ENCODE data around the gene ST6GAL2. TPM values are rescaled to one million over a fixed set of nuclear protein-coding genes. Genes with fewer than 3 reads are reported as not detected.

ST6GAL2 gene, protein sequence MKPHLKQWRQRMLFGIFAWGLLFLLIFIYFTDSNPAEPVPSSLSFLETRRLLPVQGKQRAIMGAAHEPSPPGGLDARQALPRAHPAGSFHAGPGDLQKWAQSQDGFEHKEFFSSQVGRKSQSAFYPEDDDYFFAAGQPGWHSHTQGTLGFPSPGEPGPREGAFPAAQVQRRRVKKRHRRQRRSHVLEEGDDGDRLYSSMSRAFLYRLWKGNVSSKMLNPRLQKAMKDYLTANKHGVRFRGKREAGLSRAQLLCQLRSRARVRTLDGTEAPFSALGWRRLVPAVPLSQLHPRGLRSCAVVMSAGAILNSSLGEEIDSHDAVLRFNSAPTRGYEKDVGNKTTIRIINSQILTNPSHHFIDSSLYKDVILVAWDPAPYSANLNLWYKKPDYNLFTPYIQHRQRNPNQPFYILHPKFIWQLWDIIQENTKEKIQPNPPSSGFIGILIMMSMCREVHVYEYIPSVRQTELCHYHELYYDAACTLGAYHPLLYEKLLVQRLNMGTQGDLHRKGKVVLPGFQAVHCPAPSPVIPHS
- total RNA-seq: 1 to 10 TPM; 1.8 to 2.9 TPM
- long read RNA-seq, partial matches to known transcripts: 0 of 2 reads
- long read RNA-seq, other reads (novel, unspliced or antisense): 1 of 2 reads

- ATAC-seq: peak; percentile 70
- intact Hi-C loops (cut with DNase I, micrococcal nuclease): no loop called here
- DNase-seq: peak; percentile 17 to 31
Observed at GRCh38 chr2:106885971-106886915, at the start of gene ST6GAL2. Gene ST6GAL2 (minus strand): TSS chr2:106886167. CDS start chr2:106843977, 42,190 bp downstream.

DNA sequence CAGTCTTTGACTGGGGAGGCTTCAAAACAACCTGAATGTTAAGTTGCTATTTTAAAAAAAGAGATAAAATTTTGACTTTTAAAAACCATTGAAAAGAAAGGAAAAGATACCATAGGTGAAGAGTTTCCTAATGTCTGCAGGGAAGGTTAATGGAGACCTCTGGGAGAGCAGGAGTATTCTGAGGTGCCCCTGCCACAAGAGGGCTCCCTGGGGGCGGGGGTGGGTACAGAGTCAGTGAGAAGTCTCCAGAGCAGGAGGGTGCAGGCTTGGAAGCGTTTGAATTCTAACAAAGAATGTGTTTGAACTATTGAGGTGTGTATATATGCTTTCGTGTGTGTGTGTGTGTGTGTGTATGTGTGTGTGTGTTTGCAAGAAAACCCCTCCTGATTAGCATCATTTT is 46.7 kb upstream of the ST6GAL2 start:
- intact Hi-C loops (cut with DNase I, micrococcal nuclease): no loop called here
- ATAC-seq (no peak), DNase-seq (no peak)

DNA sequence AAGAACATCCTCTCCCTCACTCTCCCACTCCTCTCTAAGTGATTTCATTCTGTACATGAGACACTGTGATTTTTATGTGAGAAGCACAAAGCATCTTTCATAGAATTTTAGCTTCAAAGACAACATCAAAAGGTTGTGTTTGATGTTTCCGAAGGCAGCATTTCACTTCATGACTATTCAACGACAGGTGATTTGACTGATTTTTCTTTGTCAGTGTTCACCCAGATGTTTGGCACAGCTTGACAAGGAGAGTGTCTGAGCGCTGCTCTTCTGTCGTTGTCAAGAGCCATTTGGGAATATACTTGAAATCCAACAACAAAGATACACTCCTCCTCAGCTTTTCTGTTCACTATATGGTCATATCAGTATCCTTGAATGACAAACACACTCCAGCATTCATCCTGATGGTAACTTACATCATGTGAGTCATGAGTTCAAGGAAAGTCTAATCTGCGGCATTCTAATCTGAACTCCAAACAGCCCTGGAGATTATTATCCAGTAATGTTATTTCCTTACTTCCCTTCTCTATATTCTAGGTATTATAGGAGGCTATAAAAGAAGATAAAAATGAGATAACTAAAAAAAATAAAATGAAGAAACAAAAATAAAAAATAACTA is 45.9 kb upstream of the ST6GAL2 start:
- no peak for ATAC-seq
- DNase-seq: no peak
- intact Hi-C loops (cut with DNase I, micrococcal nuclease): no loop called here

DNA sequence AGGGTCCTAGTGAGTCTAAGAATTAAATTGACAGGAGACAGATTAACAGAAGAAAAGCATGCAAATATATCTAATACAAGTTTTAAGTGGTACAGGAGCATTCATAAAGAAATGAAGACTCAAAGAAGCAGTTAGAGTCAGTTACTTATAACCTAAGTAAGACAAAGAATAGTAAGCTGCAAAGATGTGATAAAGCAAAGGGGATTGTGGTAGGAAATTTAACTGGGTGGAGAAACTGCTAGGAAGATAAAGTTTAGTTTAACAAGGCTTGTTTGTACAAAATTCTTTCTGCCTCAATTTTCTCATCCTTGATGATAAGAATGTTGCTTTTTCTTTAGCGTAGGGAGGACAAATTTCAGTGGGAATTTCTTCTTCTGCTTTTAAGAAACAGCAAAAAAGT is 35.5 kb upstream of the ST6GAL2 start:
- ATAC-seq (no peak), DNase-seq (no peak)
- intact Hi-C loops (cut with DNase I, micrococcal nuclease): no loop called here

- DNase-seq (no peak), ATAC-seq (peak; percentile 78)
- intact Hi-C loops (cut with DNase I, micrococcal nuclease): no loop called here
Observed at GRCh38 chr2:106919012-106919411, 33.0 kb upstream of the ST6GAL2 start.

GRCh38 chr2:106904242-106904641 is 18.3 kb upstream of the ST6GAL2 start:
- DNase-seq (no peak), ATAC-seq (no peak)
- intact Hi-C loops (cut with DNase I, micrococcal nuclease): no loop called here

GRCh38 chr2:106899786-106900530 is 14.0 kb upstream of the ST6GAL2 start:
- ATAC-seq (no peak), DNase-seq (no peak)
- intact Hi-C loops (cut with DNase I, micrococcal nuclease): no loop called here

GRCh38 chr2:106894545-106894944 is 8.6 kb upstream of the ST6GAL2 start:
- intact Hi-C loops (cut with DNase I, micrococcal nuclease): no loop called here
- ATAC-seq: no peak
- DNase-seq: no peak

DNA sequence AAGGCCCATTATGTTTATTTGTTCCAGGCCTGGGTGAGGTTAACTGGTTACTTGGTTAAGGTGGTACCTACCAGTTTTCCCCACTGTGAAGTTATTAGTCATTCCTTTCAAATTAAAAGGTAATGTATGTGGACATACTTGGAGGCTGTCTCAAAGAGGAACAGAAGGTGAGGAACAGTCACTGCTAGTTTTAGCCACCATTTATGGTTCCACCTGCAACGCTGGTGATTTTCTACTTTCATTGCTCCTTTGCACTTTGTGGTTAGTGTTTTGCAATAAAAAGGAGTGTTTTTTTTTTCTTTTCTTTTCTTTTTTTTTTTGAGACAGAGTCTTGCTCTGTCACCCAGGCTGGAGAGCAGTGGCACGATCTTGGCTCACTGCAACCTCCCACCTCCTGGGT is 6.1 kb upstream of the ST6GAL2 start:
- DNase-seq: no peak
- no peak for ATAC-seq
- intact Hi-C loops (cut with DNase I, micrococcal nuclease): no loop called here

DNA sequence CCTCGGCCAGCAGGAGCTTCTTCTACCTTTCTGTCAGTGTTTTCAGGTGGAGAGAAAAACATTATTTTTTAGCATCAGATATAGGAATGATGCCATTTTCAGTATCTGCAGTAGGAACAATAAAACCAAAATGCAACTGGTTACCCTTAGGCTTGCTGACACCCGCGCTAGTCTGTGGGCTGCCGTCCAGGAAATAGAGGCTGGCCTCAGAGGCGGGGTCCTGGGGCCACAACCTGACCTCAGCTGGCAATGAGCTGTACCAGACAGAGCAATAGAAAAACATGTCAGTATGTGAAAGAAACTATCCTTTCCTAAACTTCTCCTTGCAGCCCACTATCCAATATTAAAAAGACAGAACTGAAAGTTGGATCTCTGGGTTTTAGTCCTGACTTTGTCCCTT is 4.6 kb upstream of the ST6GAL2 start:
- ATAC-seq: no peak
- intact Hi-C loops (cut with DNase I, micrococcal nuclease): no loop called here
- no peak for DNase-seq

- DNase-seq (peak; percentile 43 to 57), ATAC-seq (peak; percentile 82)
- intact Hi-C loops (cut with DNase I, micrococcal nuclease): no loop called here
Observed at GRCh38 chr2:106886916-106887758, 1.2 kb upstream of the ST6GAL2 start.

- DNase-seq: no peak
- no peak for ATAC-seq
- intact Hi-C loops (cut with DNase I, micrococcal nuclease): no loop called here
Observed at GRCh38 chr2:106885329-106885728, 638 bp downstream of the ST6GAL2 start.

DNA sequence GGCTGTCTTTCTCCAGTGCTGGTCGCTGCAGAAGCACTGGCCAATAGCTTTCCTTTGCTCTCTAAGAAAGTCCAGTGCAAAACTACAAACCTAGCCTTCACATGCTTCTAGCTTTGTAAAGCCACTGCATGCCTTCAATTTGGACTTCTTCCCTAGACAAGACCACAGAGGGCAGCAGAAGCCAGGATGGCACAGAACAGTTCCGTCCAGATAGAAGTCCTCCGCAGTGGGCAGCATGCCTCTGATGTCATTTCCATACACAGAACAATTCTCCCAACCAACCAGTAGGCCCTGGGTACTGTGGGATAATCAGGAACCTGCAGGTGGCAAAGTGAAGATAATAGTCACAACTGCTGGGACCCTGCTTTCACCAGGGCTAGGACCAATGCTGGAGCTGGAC is 3.3 kb downstream of the ST6GAL2 start:
- no peak for ATAC-seq
- intact Hi-C loops (cut with DNase I, micrococcal nuclease): no loop called here

DNA sequence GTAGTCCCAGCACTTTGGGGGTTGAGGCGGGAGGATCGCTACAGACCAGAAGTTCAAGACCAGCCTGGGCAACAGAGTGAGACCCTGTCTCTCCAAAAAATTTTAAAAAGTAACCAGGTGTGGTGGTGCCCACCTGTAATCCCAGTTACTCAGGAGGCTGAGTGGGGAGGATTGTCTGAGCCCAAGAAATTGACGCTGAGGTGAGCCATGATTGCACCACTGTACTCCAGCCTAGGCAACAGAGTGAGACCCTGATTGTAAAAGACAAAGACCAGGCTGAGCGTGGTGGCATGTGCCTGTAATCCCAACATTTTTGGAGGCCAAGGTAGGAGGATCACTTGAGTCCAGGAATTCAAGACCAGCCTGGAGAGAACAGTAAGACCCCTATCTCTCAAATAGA is 7.8 kb downstream of the ST6GAL2 start:
- ATAC-seq (no peak), DNase-seq (no peak)
- intact Hi-C loops (cut with DNase I, micrococcal nuclease): no loop called here

More for the DNA sequence above, 3.3 kb downstream of the ST6GAL2 start:
- no peak for DNase-seq

DNA sequence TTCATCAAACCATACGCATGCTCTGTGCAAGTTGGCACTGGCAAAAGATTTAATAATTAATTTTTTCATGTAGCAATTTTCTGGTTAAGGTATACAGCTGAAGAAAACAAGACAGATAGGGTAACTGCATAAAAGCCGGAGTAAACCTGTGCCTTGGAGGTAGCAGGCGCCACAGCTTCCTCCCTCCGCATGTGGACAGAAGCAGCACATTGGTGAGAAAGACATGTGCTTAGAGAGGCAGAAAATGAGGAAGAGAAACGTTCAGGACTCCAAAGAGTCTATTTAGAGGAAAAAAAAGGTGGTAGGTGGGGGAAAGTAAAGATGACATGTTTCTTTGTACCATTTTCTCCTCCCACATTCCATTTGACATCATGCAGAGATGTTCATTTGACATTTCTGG is 9.3 kb downstream of the ST6GAL2 start:
- intact Hi-C loops (cut with DNase I, micrococcal nuclease): no loop called here
- ATAC-seq (no peak), DNase-seq (no peak)

DNA sequence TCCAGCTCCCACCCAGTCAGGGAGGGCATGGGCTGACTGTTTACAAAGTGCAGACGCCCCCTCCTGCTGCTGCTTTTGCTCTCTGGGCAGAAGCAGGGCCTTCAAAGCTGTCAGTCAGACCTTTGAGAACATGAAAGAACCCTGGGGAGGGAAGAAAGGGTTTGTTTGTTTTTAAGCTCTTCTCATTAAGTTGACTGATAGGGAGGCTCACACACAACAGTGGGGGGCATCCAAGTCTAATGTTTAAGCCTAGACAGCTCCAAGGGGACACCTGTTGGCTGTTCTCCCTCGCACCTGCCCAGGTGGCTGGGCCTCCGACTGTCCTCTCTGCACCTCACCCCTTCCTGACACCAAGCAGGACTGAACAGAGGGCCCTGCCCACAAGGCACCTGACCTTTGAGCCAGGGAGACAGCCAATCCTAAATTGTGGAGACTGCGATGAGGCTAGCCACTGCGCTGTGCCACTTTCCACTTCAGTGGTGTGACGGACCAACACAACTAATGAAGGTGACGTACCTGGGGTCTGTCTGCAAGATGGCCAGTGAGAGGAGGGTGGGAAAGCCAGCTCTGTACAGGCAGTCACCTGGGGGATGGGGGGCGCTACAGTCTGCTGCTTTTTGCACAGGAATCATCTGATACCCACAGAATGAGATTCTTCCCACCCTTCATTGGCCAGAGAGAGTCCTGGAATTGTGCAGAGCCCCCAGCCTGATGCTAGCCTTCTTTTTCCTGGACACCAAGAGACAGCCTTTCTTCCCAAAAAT is 16.3 kb downstream of the ST6GAL2 start:
- intact Hi-C loops (cut with DNase I, micrococcal nuclease): no loop called here
- DNase-seq: no peak
- ATAC-seq: no peak

DNA sequence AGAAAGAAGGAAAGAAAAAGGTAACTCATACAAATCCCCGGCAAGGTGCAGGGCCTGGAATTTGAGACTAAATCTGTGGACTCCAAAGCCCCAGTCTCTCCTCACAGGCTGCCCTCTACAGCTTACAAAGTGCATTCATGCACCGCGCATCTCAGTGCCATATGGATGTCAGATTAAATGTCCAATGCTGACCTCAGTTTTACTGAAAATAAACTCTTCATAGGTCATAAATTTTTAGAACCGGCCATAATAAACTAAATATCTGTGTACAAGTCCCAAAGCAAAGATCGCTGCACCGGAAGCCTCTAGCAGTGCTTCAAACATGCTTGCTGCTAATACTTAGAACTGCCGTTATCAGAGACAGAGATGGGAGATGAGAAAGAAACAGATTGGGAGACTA is 17.7 kb downstream of the ST6GAL2 start:
- no peak for DNase-seq
- intact Hi-C loops (cut with DNase I, micrococcal nuclease): no loop called here
- ATAC-seq: no peak

Data from left colon (tissue), 2 donors.